GM10266 (cell line): ENCODE results near the gene DHRS3.
"Not testable (repeated sequence)": the region's sequence is repeated elsewhere in the genome, so short reads cannot be mapped to it uniquely, and the experiment has no call there.

ENCODE experiments used
- DNase-seq: peaks from one replicate; pipeline ENCODE4 v3.0.0; 2012; ENCODE audit errors: extremely low spot score
- TF ChIP-seq, protein P1 (sequence below): IDR thresholded peaks from 2 replicates; pipeline ENCODE4 v1.5.1; 2012; ENCODE audit warnings: mild to moderate bottlenecking, low read depth; ENCODE audit not compliant: control insufficient read depth, insufficient read depth; ENCODE audit errors: missing control alignments

DHRS3 gene

DNA sequence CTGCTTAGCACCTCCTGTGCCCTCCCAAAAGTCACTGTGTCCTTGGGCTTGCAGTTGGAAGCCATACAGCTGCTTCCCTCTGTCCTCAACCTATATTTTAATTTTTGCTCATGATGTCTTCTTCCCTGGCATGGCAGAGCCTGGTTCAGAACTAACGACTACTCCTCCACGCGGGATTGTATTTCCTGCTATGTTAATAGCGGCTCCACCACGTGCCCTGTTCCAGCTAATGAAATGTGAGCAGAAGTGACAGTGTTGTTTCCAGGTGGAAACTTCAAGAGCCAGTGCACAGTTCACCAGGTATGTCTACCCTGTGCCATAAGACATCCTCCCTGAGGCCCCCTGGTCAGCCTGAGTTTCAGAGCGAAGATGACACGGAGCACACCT is 52.1 kb downstream of the DHRS3 start:
- TF ChIP-seq, protein P1, sequence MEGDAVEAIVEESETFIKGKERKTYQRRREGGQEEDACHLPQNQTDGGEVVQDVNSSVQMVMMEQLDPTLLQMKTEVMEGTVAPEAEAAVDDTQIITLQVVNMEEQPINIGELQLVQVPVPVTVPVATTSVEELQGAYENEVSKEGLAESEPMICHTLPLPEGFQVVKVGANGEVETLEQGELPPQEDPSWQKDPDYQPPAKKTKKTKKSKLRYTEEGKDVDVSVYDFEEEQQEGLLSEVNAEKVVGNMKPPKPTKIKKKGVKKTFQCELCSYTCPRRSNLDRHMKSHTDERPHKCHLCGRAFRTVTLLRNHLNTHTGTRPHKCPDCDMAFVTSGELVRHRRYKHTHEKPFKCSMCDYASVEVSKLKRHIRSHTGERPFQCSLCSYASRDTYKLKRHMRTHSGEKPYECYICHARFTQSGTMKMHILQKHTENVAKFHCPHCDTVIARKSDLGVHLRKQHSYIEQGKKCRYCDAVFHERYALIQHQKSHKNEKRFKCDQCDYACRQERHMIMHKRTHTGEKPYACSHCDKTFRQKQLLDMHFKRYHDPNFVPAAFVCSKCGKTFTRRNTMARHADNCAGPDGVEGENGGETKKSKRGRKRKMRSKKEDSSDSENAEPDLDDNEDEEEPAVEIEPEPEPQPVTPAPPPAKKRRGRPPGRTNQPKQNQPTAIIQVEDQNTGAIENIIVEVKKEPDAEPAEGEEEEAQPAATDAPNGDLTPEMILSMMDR = no peak
- DNase-seq = no peak

DNA sequence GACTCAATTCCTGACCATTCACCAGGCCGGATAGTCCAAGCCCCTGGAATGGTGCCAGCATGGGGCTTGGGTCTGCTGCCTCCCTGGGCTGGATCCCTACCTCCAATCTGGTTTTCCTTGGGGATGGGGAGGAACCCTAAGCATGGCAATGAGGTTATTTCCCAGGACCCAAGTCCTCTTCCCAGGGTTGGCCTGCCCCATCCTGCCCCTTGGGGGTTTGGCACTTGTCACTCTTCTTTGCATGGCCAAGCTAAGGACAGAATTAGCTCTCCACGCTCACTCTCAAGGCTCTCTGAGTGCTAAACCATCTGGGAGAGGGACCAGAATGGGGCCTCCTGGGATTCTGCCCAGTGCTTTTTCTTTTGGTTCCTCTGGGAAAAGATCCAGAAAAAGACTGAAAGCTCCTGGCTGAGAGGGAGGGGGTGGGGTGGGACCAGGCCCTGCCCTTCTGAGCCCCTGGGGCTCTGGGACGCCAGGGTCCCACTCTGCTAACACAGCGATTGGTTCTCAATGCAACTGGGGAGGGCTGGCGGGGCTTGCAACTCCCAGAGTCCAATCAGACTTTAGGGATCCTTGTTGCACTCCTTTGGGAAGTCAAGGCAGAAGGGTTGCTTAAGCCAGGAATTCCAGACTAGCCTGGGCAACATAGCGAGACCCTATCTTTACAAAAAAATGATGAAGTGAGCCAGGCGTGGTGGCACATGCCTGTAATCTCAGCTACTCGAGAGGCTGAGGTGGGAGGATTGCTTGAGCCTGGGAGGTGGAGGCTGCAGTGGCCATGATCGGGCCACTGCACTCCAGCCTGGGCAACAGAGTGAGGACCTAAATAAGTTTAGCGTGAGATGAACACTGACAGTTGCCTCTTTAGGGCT is 52.7 kb downstream of the DHRS3 start:
- TF ChIP-seq, protein P1 = no peak
- DNase-seq = no peak

DNA sequence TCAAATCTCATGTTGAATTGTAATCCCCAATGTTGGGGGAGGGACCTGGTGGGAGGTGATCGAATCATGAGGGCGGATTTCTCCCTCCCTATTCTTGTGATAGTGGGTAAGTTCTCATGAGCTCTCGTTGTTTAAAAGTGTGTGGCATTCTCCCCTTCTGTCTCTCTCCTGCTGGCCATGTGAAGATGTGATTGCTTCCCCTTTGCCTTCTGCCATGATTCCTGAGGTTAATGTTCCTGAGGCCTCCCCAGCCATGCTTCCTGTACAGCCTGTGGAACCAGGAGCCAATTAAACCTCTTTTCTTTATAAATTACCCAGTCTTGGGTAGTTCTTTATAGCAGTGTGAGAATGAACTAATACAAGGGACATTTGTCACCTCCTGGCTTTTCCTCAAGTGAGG is 53.8 kb downstream of the DHRS3 start:
- DNase-seq = not testable (repeated sequence)

- no peak for DNase-seq
- TF ChIP-seq, protein P1 = no peak
These were observed 54.9 kb downstream of the DHRS3 start for GRCh38 chr1:12562955-12563576.

GRCh38 chr1:12561121-12561520 is 56.9 kb downstream of the DHRS3 start:
- TF ChIP-seq, protein P1 = no peak

GRCh38 chr1:12556957-12557935 is 60.8 kb downstream of the DHRS3 start:
- no peak for DNase-seq
- TF ChIP-seq, protein P1 = no peak

More at GRCh38 chr1:12561121-12561520, 56.9 kb downstream of the DHRS3 start:
- no peak for DNase-seq

DNA sequence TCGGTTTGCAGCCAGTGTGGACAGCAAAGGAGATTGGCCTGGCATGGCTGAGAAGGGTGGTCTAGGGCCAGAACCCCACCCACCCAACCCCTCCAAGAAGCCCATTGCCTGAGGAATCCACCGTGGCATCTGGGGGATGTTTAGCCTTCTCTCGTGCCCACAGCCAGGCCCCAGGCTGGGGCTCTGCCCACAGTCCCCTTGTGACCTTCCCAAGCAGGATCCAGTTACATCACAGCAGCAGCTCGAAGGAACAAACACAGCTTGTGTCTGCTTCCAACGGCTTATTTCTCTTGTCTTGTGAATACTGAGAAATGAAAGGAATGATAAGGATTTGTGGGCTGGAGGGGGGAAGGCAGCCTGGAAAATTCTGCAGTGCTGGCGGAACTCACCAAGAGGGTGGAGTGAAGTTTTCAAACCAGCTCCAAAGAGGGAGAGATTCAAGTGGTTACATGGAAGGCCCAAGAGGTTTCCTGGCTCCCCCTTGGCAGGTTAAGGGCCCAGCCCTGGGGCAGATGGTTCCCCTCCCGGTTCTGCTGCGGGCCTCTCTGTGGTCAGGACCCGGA is 61.6 kb downstream of the DHRS3 start:
- TF ChIP-seq, protein P1 = no peak
- DNase-seq = no peak
